Cardiac muscle cell (in vitro differentiated cells and primary cell): ENCODE measurements around the gene LSM6. TPM values are rescaled to one million over a fixed set of nuclear protein-coding genes. Genes with fewer than 3 reads are reported as not detected.

Experiments
- DNase-seq, 2 donors: peaks; one replicate each; pipeline versions ENCODE4 v3.0.0 to v3.0.0-alpha.2; 2010 to 2017; ENCODE audit warnings: low read depth in 1 of 2, low spot score in 1 of 2
- H3K27ac ChIP-seq: fragments of 200-600 bp; sonication (generic); 2 replicates; pipeline ENCODE4 v1.5.1; 2016
- H3K27me3 ChIP-seq: fragments of 200-600 bp; sonication (generic); 2 replicates; pipeline ENCODE4 v1.6.0; 2016; ENCODE audit warnings: control low read depth
- H3K36me3 ChIP-seq: fragments of 200-600 bp; sonication (generic); 2 replicates; pipeline ENCODE4 v1.5.1; 2016; ENCODE audit warnings: control low read depth
- H3K4me1 ChIP-seq: fragments of 200-600 bp; sonication (generic); 2 replicates; pipeline ENCODE4 v1.8.1; 2017; ENCODE audit warnings: low read depth, mild to moderate bottlenecking, mixed run types
- H3K4me3 ChIP-seq: fragments of 200-600 bp; sonication (generic); 2 replicates; pipeline ENCODE4 v1.5.1; 2016; ENCODE audit warnings: mild to moderate bottlenecking
- H3K9me3 ChIP-seq: fragments of 200-600 bp; sonication (generic); 2 replicates; pipeline ENCODE4 v1.5.1; 2017; ENCODE audit warnings: low read depth, mild to moderate bottlenecking, control low read depth
- CTCF ChIP-seq: IDR thresholded peaks from 2 replicates; pipeline ENCODE4 v1.5.1; 2012; ENCODE audit warnings: low read depth, mild to moderate bottlenecking, low read length
- polyA plus RNA-seq: library from polyadenylated mRNA; unstranded; fragments of >200 nt; fragmentation: Nextera tagmentation; extraction: Ambion mirVana; gene quantifications from 2 replicates; pipeline ENCODE4 v1.2.1, GENCODE V29; 2016
- total RNA-seq: library from RNA; depleted of rRNA; stranded (reverse); fragments of >200 nt; gene quantifications from 2 replicates; pipeline ENCODE4 v1.2.3, GENCODE V29; 2016

Gene LSM6
- total and polyA plus RNA-seq, 2 experiments from 2014 or later: 36.8 to 54.0 TPM

GRCh38 chr4:146170149-146170548 lies 5.4 kb upstream of the LSM6 start:
- no peak overlapping the region for H3K4me3 ChIP-seq
- no peaks in the 10 kb centered on the region for H3K27me3 ChIP-seq
- no peaks in the 10 kb centered on the region for H3K4me1 ChIP-seq
- no peak for TF ChIP-seq CTCF
- no peak overlapping the region for H3K27ac ChIP-seq
- no peak for DNase-seq
- H3K36me3 ChIP-seq: no peaks in the 10 kb centered on the region
- H3K9me3 ChIP-seq: no peaks in the 10 kb centered on the region

- no peak for DNase-seq
- Histone ChIP-seq H3K27me3 (no peaks in the 10 kb centered on the region), H3K27ac (no peak overlapping the region), H3K36me3 (no peaks in the 10 kb centered on the region), H3K9me3 (no peaks in the 10 kb centered on the region), H3K4me1 (peaks cover 19% of the 10 kb centered on the region), H3K4me3 (no peak overlapping the region)
- no peak for TF ChIP-seq CTCF
Measured at GRCh38 chr4:146176891-146177290, 1.4 kb downstream of the LSM6 start.

- no peak overlapping the region for H3K4me3 ChIP-seq
- no peak overlapping the region for H3K27ac ChIP-seq
- no peaks in the 10 kb centered on the region for H3K27me3 ChIP-seq
- no peaks in the 10 kb centered on the region for H3K36me3 ChIP-seq
- no peaks in the 10 kb centered on the region for H3K9me3 ChIP-seq
- peaks cover 19% of the 10 kb centered on the region for H3K4me1 ChIP-seq
- peak in 1 of 2 donors; percentile 50 for DNase-seq
- TF ChIP-seq CTCF: no peak
Measured at GRCh38 chr4:146178126-146178525, 2.6 kb downstream of the LSM6 start.

- no peak for TF ChIP-seq CTCF
Measured at GRCh38 chr4:146179784-146180370, 4.4 kb downstream of the LSM6 start.

GRCh38 chr4:146182443-146182842 lies 6.9 kb downstream of the LSM6 start:
- Histone ChIP-seq H3K27ac (no peak overlapping the region), H3K4me3 (no peak overlapping the region), H3K27me3 (no peaks in the 10 kb centered on the region), H3K4me1 (peaks cover 13% of the 10 kb centered on the region), H3K36me3 (peaks cover 18% of the 10 kb centered on the region), H3K9me3 (no peaks in the 10 kb centered on the region)
- DNase-seq: no peak
- TF ChIP-seq CTCF: no peak

More at GRCh38 chr4:146179784-146180370, 4.4 kb downstream of the LSM6 start:
- Histone ChIP-seq H3K27me3 (no peaks in the 10 kb centered on the region), H3K4me3 (no peak overlapping the region), H3K9me3 (no peaks in the 10 kb centered on the region), H3K4me1 (peaks cover 19% of the 10 kb centered on the region), H3K36me3 (peaks cover 7% of the 10 kb centered on the region), H3K27ac (peak overlapping the region; percentile 4)
- DNase-seq: peak in 1 of 2 donors; percentile 24
